Keratinocyte (primary cell): ENCODE results near the gene TAGLN. TPM values are rescaled to one million over a fixed set of nuclear protein-coding genes. Genes with fewer than 3 reads are reported as not detected.

Experiments
- DNase-seq: peaks from one replicate; pipeline ENCODE4 v3.0.0-alpha.2; 2011; ENCODE audit warnings: low read depth, missing footprints, low spot score
- FAIRE-seq: peaks from 2 replicates; lab custom pipeline; 2011; peaks lifted over from hg19 to GRCh38; lab: Jason Lieb, UNC
- H2AFZ ChIP-seq: 2 replicates; pipeline ENCODE4 v1.6.0; 2012; ENCODE audit warnings: low read length, control low read depth, inconsistent platforms; ENCODE audit not compliant: control insufficient read depth
- H3K27ac ChIP-seq: 2 replicates; pipeline ENCODE4 v1.5.1; 2011; ENCODE audit warnings: low read length; ENCODE audit not compliant: control insufficient read depth, insufficient read depth
- H3K27me3 ChIP-seq: 3 replicates; pipeline ENCODE4 v1.6.0; 2011; ENCODE audit warnings: low read length; ENCODE audit not compliant: control insufficient read depth, insufficient read depth; ENCODE audit errors: extremely low read depth
- H3K36me3 ChIP-seq, 2 experiments: 2 replicates in 1 of 2; 3 replicates in 1 of 2; pipeline ENCODE4 v1.5.1; 2011; ENCODE audit warnings: low read length in 2 of 2, mild to moderate bottlenecking in 1 of 2; ENCODE audit not compliant: control insufficient read depth in 2 of 2, insufficient read depth in 2 of 2; ENCODE audit errors: extremely low read depth in 1 of 2
- H3K4me1 ChIP-seq: 3 replicates; pipeline ENCODE4 v1.5.1; 2011; ENCODE audit warnings: low read length; ENCODE audit not compliant: control insufficient read depth, insufficient read depth; ENCODE audit errors: extremely low read depth
- H3K4me2 ChIP-seq: 3 replicates; pipeline ENCODE4 v1.6.0; 2011; ENCODE audit warnings: low read depth, low read length; ENCODE audit not compliant: control insufficient read depth, insufficient read depth; ENCODE audit errors: extremely low read depth
- H3K4me3 ChIP-seq, 3 experiments: fragments of 200-600 bp in 1 of 3; sonication (generic) in 1 of 3; 2 replicates in 2 of 3; 3 replicates in 1 of 3; pipeline ENCODE4 v1.5.1; 2011 to 2016; ENCODE audit warnings: low read length in 3 of 3, mild to moderate bottlenecking in 3 of 3, control low read depth in 2 of 3, inconsistent platforms in 1 of 3, low read depth in 1 of 3, mixed read lengths in 1 of 3, mixed run types in 1 of 3, moderate library complexity in 1 of 3; ENCODE audit not compliant: control insufficient read depth in 2 of 3, insufficient read depth in 2 of 3; ENCODE audit errors: extremely low read depth in 1 of 3
- H3K79me2 ChIP-seq: 2 replicates; pipeline ENCODE4 v1.6.0; 2012; ENCODE audit warnings: low read length; ENCODE audit not compliant: control insufficient read depth, insufficient read depth
- H3K9ac ChIP-seq: 3 replicates; pipeline ENCODE4 v1.6.0; 2011; ENCODE audit warnings: low read length; ENCODE audit not compliant: control insufficient read depth, insufficient read depth; ENCODE audit errors: extremely low read depth
- H3K9me1 ChIP-seq: 3 replicates; pipeline ENCODE4 v1.6.0; 2011; ENCODE audit warnings: low read length; ENCODE audit not compliant: control insufficient read depth, insufficient read depth; ENCODE audit errors: extremely low read depth
- H3K9me3 ChIP-seq: 2 replicates; pipeline ENCODE4 v1.5.1; 2012; ENCODE audit warnings: low read depth, low read length; ENCODE audit not compliant: control insufficient read depth
- H4K20me1 ChIP-seq: 3 replicates; pipeline ENCODE4 v1.6.0; 2011; ENCODE audit warnings: low read length; ENCODE audit not compliant: control insufficient read depth, insufficient read depth; ENCODE audit errors: extremely low read depth
- CTCF ChIP-seq, 3 experiments: IDR thresholded peaks in 1 of 3; conservative IDR thresholded peaks in 1 of 3; optimal IDR thresholded peaks in 1 of 3; 2 replicates in 2 of 3; 3 replicates in 1 of 3; pipeline versions ENCODE3 to v1.5.1; 2011; ENCODE audit warnings: low read length in 3 of 3, mild to moderate bottlenecking in 3 of 3, moderate library complexity in 2 of 3, control low read depth in 1 of 3, inconsistent platforms in 1 of 3; ENCODE audit not compliant: insufficient read depth in 2 of 3; ENCODE audit errors: extremely low read depth in 1 of 3
- EZH2 ChIP-seq: IDR thresholded peaks from one replicate; pipeline ENCODE4 v1.6.1; 2012; ENCODE audit warnings: inconsistent platforms, mild to moderate bottlenecking, low read length, moderate library complexity
- dilution Hi-C: fragments of 300-500 bp; cut with MboI; formaldehyde crosslinking; loops from one replicate; pipeline ENCODE4 v1.7.0; 2020; ENCODE audit warnings: low sequenced_read_pairs; ENCODE audit not compliant: extremely low pct_ligation_motif_present
- polyA plus RNA-seq, 5 experiments: library from polyadenylated mRNA; depleted of rRNA in 3 of 5; stranded (reverse) in 3 of 5; stranded (forward) in 1 of 5; unstranded in 1 of 5; fragments of >200 nt; gene quantifications; 1 replicate in 1 of 5; 2 replicates in 3 of 5; 3 replicates in 1 of 5; pipeline versions ENCODE4 v1.2.1 to v1.2.3, GENCODE V29; 2011 to 2012; ENCODE audit warnings: missing spikeins in 2 of 5, low read depth in 1 of 5, low replicate concordance in 1 of 5

TAGLN gene
- polyA plus RNA-seq, 1 donor (not counting 4 experiments of a cell fraction or from before 2014, with no cell fraction given): 26.6 TPM

GRCh38 chr11:117170210-117170609, 29.0 kb upstream of the TAGLN start:
- Histone ChIP-seq H3K4me3 (no peak overlapping the region), H3K27me3 (no peaks in the 10 kb centered on the region), H3K4me2 (no peak overlapping the region), H3K4me1 (peaks cover 7% of the 10 kb centered on the region), H3K27ac (no peak overlapping the region), H3K9me3 (no peaks in the 10 kb centered on the region), H3K36me3 (peaks cover 14 to 18% of the 10 kb centered on the region in 2 experiments), H4K20me1 (peaks cover 3% of the 10 kb centered on the region), H3K79me2 (peaks cover 15% of the 10 kb centered on the region), H3K9ac (no peak overlapping the region), H2AFZ (no peak overlapping the region), H3K9me1 (no peaks in the 10 kb centered on the region)
- dilution Hi-C loops: no loop called here
- TF ChIP-seq CTCF (optimal IDR thresholded peaks at IDR 0.05 in 1 of 3, IDR thresholded peaks at IDR 0.05 in 1 of 3, conservative IDR thresholded peaks at IDR 0.05 in 1 of 3; ENCODE audit: extremely low read depth in 1 of 3, insufficient read depth in 2 of 3, low read length in 3 of 3): no peak
- TF ChIP-seq EZH2: no peak
- DNase-seq (no peak), FAIRE-seq (no peak)

- Histone ChIP-seq H3K27ac (no peak overlapping the region), H3K79me2 (peaks cover 10% of the 10 kb centered on the region), H2AFZ (no peak overlapping the region), H3K9me3 (no peaks in the 10 kb centered on the region), H3K4me3 (no peak overlapping the region), H3K4me2 (no peak overlapping the region), H3K4me1 (peaks cover 7% of the 10 kb centered on the region), H4K20me1 (peaks cover 3% of the 10 kb centered on the region), H3K9ac (no peak overlapping the region), H3K9me1 (no peaks in the 10 kb centered on the region), H3K36me3 (peaks cover 10 to 17% of the 10 kb centered on the region in 2 experiments), H3K27me3 (no peaks in the 10 kb centered on the region)
- DNase-seq (no peak), FAIRE-seq (no peak)
- dilution Hi-C loops: no loop called here
- TF ChIP-seq EZH2 (no peak), CTCF (optimal IDR thresholded peaks at IDR 0.05 in 1 of 3, IDR thresholded peaks at IDR 0.05 in 1 of 3, conservative IDR thresholded peaks at IDR 0.05 in 1 of 3; ENCODE audit: extremely low read depth in 1 of 3, insufficient read depth in 2 of 3, low read length in 3 of 3) (no peak)
Measured at GRCh38 chr11:117171007-117171403, 28.2 kb upstream of the TAGLN start.
